ENCODE results near the gene RBM15B. TPM values are rescaled to one million over a fixed set of nuclear protein-coding genes. Genes with fewer than 3 reads are reported as not detected.

Gene RBM15B
- polyA plus RNA-seq, 3 donors, result 7.1 to 10.3 (median 9.1) TPM

DNA sequence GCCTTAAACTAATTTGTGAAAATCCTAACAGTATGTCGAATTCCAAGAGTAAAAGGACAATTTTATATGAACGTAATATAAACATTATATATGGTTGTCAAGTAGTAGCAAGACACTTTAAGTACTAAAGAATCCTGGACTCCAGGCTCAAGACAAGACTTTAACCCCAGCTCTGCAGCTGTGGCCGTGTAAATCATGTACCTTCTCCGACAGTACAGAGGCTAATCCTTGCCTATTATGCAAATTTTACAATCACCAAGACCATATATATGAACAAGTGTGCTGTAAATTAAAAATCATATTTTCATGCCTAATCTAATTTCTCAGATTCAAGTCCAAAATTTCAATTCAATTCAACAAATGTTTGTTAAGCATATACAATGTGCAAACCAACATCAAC is 35.8 kb downstream of the RBM15B start:
- Mint-ChIP-seq H3K4me3 (no peak overlapping the region), H3K4me1 (no peaks in the 10 kb centered on the region), H3K27ac (no peak overlapping the region), H3K27me3 (ENCODE audit: low read depth in 3 of 3) (no peaks in the 10 kb centered on the region), H3K36me3 (peaks cover 67 to 91% of the 10 kb centered on the region in 2 donors), H3K9me3 (no peaks in the 10 kb centered on the region)
- Histone ChIP-seq H3K27me3 (ENCODE audit: control insufficient read depth in 2 of 2, insufficient read depth in 2 of 2, low read length in 2 of 2) (no peaks in the 10 kb centered on the region), H2AFZ (ENCODE audit: insufficient read depth, low read depth, low read length, poor library complexity, severe bottlenecking) (no peak overlapping the region), H3K9ac (ENCODE audit: insufficient read depth, low read length, poor library complexity, severe bottlenecking) (no peak overlapping the region), H4K20me1 (ENCODE audit: insufficient read depth, low read length) (no peaks in the 10 kb centered on the region), H3K36me3 (replicated peaks in 1 of 2; ENCODE audit: control insufficient read depth in 1 of 2, insufficient read depth in 2 of 2, low read length in 2 of 2) (peaks cover 83 to 91% of the 10 kb centered on the region in 2 donors), H3K4me1 (ENCODE audit: control insufficient read depth in 1 of 2, insufficient read depth in 2 of 2, low read length in 2 of 2) (no peaks in the 10 kb centered on the region), H3K79me2 (ENCODE audit: insufficient read depth, low read length) (no peaks in the 10 kb centered on the region), H3K9me3 (replicated peaks in 1 of 2; ENCODE audit: control insufficient read depth in 1 of 2, insufficient read depth in 1 of 2, low read length in 2 of 2) (no peaks in the 10 kb centered on the region), H3K27ac (ENCODE audit: low read depth in 1 of 2, low read length in 2 of 2) (no peak overlapping the region), H3K4me2 (replicated peaks; ENCODE audit: extremely low read depth, low read length, poor library complexity, severe bottlenecking) (no peak overlapping the region), H3K4me3 (replicated peaks in 1 of 3; ENCODE audit: low read depth in 2 of 3, low read length in 3 of 3) (no peak overlapping the region)
- WGBS (ENCODE audit: insufficient coverage), result 100% methylated on average over 1 of the region's 4 CpGs
- DNase-seq, result no peak
- no peak for TF ChIP-seq CTCF (IDR thresholded peaks at IDR 0.05)
- intact Hi-C loops (cut with micrococcal nuclease), result loop anchor here in 1 of 2 donors (10.0 kb wide), 1 partner anchor 58 kb away; no protein-coding TSS in a partner anchor

DNA sequence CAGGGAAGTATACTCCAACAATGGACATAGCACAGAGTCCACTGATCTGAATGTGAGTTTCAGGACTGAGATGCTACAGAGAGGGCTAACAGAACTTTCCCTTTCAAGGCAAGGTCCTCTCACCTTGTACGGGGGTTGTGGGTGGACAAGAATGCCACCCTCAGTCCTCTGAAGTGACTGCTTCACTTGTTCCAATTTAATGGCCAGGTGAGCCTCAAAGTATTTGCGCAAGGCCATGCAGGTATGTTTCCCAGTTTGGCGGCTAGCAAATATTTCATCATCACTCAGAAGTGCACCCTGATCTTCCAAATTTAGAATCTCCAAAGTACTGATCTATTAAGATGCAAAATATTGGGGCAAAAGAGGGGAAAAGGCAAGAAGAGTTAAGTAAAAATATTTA is 38.1 kb downstream of the RBM15B start:
- Histone ChIP-seq H3K4me1 (ENCODE audit: control insufficient read depth in 1 of 2, insufficient read depth in 2 of 2, low read length in 2 of 2) (no peaks in the 10 kb centered on the region), H3K27ac (ENCODE audit: low read depth in 1 of 2, low read length in 2 of 2) (no peak overlapping the region), H2AFZ (ENCODE audit: insufficient read depth, low read depth, low read length, poor library complexity, severe bottlenecking) (no peak overlapping the region), H3K36me3 (replicated peaks in 1 of 2; ENCODE audit: control insufficient read depth in 1 of 2, insufficient read depth in 2 of 2, low read length in 2 of 2) (peaks cover 76 to 92% of the 10 kb centered on the region in 2 donors), H3K4me2 (replicated peaks; ENCODE audit: extremely low read depth, low read length, poor library complexity, severe bottlenecking) (no peak overlapping the region), H3K9ac (ENCODE audit: insufficient read depth, low read length, poor library complexity, severe bottlenecking) (no peak overlapping the region), H4K20me1 (ENCODE audit: insufficient read depth, low read length) (no peaks in the 10 kb centered on the region), H3K79me2 (ENCODE audit: insufficient read depth, low read length) (no peaks in the 10 kb centered on the region), H3K4me3 (replicated peaks in 1 of 3; ENCODE audit: low read depth in 2 of 3, low read length in 3 of 3) (no peak overlapping the region), H3K9me3 (replicated peaks in 1 of 2; ENCODE audit: control insufficient read depth in 1 of 2, insufficient read depth in 1 of 2, low read length in 2 of 2) (no peaks in the 10 kb centered on the region), H3K27me3 (ENCODE audit: control insufficient read depth in 2 of 2, insufficient read depth in 2 of 2, low read length in 2 of 2) (no peaks in the 10 kb centered on the region)
- WGBS (ENCODE audit: insufficient coverage), result 100% methylated on average over 1 of the region's 3 CpGs
- H3K27me3 Mint-ChIP-seq (ENCODE audit: low read depth in 3 of 3), result peaks cover 0 to 3% (median 0%) of the 10 kb centered on the region in 3 donors
- H3K27ac Mint-ChIP-seq, result no peak overlapping the region
- TF ChIP-seq CTCF (IDR thresholded peaks at IDR 0.05), result no peak
- H3K4me1 Mint-ChIP-seq, result no peaks in the 10 kb centered on the region
- H3K4me3 Mint-ChIP-seq, result no peak overlapping the region
- DNase-seq, result no peak
- peaks cover 60 to 89% of the 10 kb centered on the region in 2 donors for H3K36me3 Mint-ChIP-seq
- intact Hi-C loops (cut with micrococcal nuclease), result loop anchor here in 1 of 2 donors (10.0 kb wide), 1 partner anchor 56 kb away; no protein-coding TSS in a partner anchor
- no peaks in the 10 kb centered on the region for H3K9me3 Mint-ChIP-seq
